HEK293 (cell line): Measurements from ENCODE around the gene FAM180A.

ENCODE experiments used
- CTCF ChIA-PET: fragments of 350-600 bp; formaldehyde crosslinking; extraction: SDS; loops from one replicate; lab custom pipeline; 2021; ENCODE audit warnings: antibody characterized with exemption; lab: Yijun Ruan, JAX
- POLR2A ChIA-PET: fragments of 300-600 bp; formaldehyde crosslinking; extraction: SDS; loops from one replicate; lab custom pipeline; 2020; ENCODE audit warnings: antibody characterized with exemption, inconsistent platforms; lab: Yijun Ruan, JAX
- H3K27ac ChIP-seq: fragments of 200-500 bp; sonication (Bioruptor generic); 2 replicates; pipeline ENCODE4 v1.5.1; 2014; ENCODE audit warnings: low read depth, low read length, control low read depth, inconsistent platforms; ENCODE audit errors: extremely low read depth
- H3K36me3 ChIP-seq, 2 experiments: fragments of 200-500 bp in 1 of 2; sonication (Bioruptor generic) in 1 of 2; 1 replicate in 1 of 2; 2 replicates in 1 of 2; pipeline ENCODE4 v1.5.1; 2014 to 2017; ENCODE audit warnings: inconsistent platforms in 2 of 2, low read length in 2 of 2; ENCODE audit not compliant: control insufficient read depth in 2 of 2, insufficient read depth in 1 of 2
- H3K4me1 ChIP-seq: fragments of 200-500 bp; sonication (Bioruptor generic); 2 replicates; pipeline ENCODE4 v1.5.1; 2014; ENCODE audit warnings: mild to moderate bottlenecking, low read length, inconsistent platforms; ENCODE audit not compliant: control insufficient read depth, insufficient read depth
- H3K4me3 ChIP-seq: 2 replicates; pipeline ENCODE4 v1.5.1; 2011; ENCODE audit warnings: low read depth, mild to moderate bottlenecking, control low read depth, low read length, moderate library complexity
- H3K9me3 ChIP-seq: fragments of 200-500 bp; sonication (Bioruptor generic); 2 replicates; pipeline ENCODE4 v1.5.1; 2014; ENCODE audit warnings: low read depth, low read length, inconsistent platforms; ENCODE audit not compliant: control insufficient read depth, insufficient read depth
- BCL11B ChIP-seq: fragments of 450-650 bp; formaldehyde crosslinking; IDR thresholded peaks from 2 replicates; pipeline ENCODE4 v1.5.1; 2016; ENCODE audit warnings: low read depth, missing biosample characterization, missing genetic modification characterization
- GLI4 ChIP-seq: fragments of 450-650 bp; formaldehyde crosslinking; IDR thresholded peaks from 2 replicates; pipeline ENCODE4 v1.5.1; 2016; ENCODE audit warnings: missing biosample characterization, missing genetic modification characterization
- SP7 ChIP-seq: fragments of 450-650 bp; formaldehyde crosslinking; IDR thresholded peaks from 2 replicates; pipeline ENCODE4 v1.5.1; 2016; ENCODE audit warnings: missing biosample characterization, missing genetic modification characterization
- ZBTB7A ChIP-seq: fragments of 450-650 bp; formaldehyde crosslinking; IDR thresholded peaks from 2 replicates; pipeline ENCODE4 v1.5.1; 2016; ENCODE audit warnings: low read depth, missing biosample characterization, missing genetic modification characterization
- ZNF114 ChIP-seq: fragments of 450-650 bp; formaldehyde crosslinking; IDR thresholded peaks from 2 replicates; pipeline ENCODE4 v1.5.0; 2017; ENCODE audit warnings: missing biosample characterization, missing genetic modification characterization
- ZNF133 ChIP-seq: fragments of 450-650 bp; formaldehyde crosslinking; IDR thresholded peaks from 2 replicates; pipeline ENCODE4 v1.5.1; 2016; ENCODE audit warnings: missing biosample characterization, missing genetic modification characterization
- ZNF175 ChIP-seq: fragments of 450-650 bp; formaldehyde crosslinking; IDR thresholded peaks from 2 replicates; pipeline ENCODE4 v1.5.1; 2016; ENCODE audit warnings: missing biosample characterization, missing genetic modification characterization
- ZNF366 ChIP-seq: fragments of 450-650 bp; formaldehyde crosslinking; conservative IDR thresholded peaks from 2 replicates; pipeline ENCODE4 v1.5.1; 2016; ENCODE audit warnings: missing biosample characterization, missing genetic modification characterization
- ZNF391 ChIP-seq: fragments of 450-650 bp; formaldehyde crosslinking; IDR thresholded peaks from 2 replicates; pipeline ENCODE4 v1.5.1; 2016; ENCODE audit warnings: low read depth, missing biosample characterization, missing genetic modification characterization, borderline replicate concordance
- ZNF510 ChIP-seq: fragments of 450-650 bp; formaldehyde crosslinking; IDR thresholded peaks from 2 replicates; pipeline ENCODE4 v1.5.1; 2018; ENCODE audit warnings: mild to moderate bottlenecking, missing genetic modification characterization, missing biosample characterization; ENCODE audit not compliant: insufficient replicate concordance
- ZNF544 ChIP-seq: fragments of 450-650 bp; formaldehyde crosslinking; IDR thresholded peaks from 2 replicates; pipeline ENCODE4 v1.5.0; 2017; ENCODE audit warnings: missing biosample characterization, missing genetic modification characterization
- ZNF571 ChIP-seq: fragments of 450-650 bp; formaldehyde crosslinking; IDR thresholded peaks from 2 replicates; pipeline ENCODE4 v1.5.0; 2017; ENCODE audit warnings: missing biosample characterization, missing genetic modification characterization
- ZNF596 ChIP-seq: fragments of 450-650 bp; IDR thresholded peaks from 2 replicates; pipeline ENCODE4 v1.5.0; 2018; ENCODE audit warnings: missing biosample characterization, mild to moderate bottlenecking, missing genetic modification characterization, moderate library complexity
- ZNF624 ChIP-seq: fragments of 450-650 bp; formaldehyde crosslinking; IDR thresholded peaks from 2 replicates; pipeline ENCODE4 v1.5.1; 2017; ENCODE audit warnings: missing biosample characterization, missing genetic modification characterization
- ZNF747 ChIP-seq: fragments of 450-650 bp; formaldehyde crosslinking; IDR thresholded peaks from 2 replicates; pipeline ENCODE4 v1.5.1; 2016; ENCODE audit warnings: missing biosample characterization, missing genetic modification characterization
- ZNF791 ChIP-seq: fragments of 450-650 bp; formaldehyde crosslinking; IDR thresholded peaks from 2 replicates; pipeline ENCODE4 v1.5.1; 2016; ENCODE audit warnings: missing biosample characterization, missing genetic modification characterization
- ZNF792 ChIP-seq: fragments of 450-650 bp; formaldehyde crosslinking; IDR thresholded peaks from 2 replicates; pipeline ENCODE4 v1.5.1; 2016; ENCODE audit warnings: missing biosample characterization, missing genetic modification characterization
- TF ChIP-seq, protein P1 (sequence below): fragments of 450-650 bp; formaldehyde crosslinking; IDR thresholded peaks from 2 replicates; pipeline ENCODE4 v1.5.1; 2016; ENCODE audit warnings: missing biosample characterization, missing genetic modification characterization
- TF ChIP-seq, protein P2 (sequence below): fragments of 450-650 bp; formaldehyde crosslinking; IDR thresholded peaks from 2 replicates; pipeline ENCODE4 v1.5.1; 2016; ENCODE audit warnings: missing biosample characterization, missing genetic modification characterization
- TF ChIP-seq, protein P3 (sequence below): fragments of 450-650 bp; formaldehyde crosslinking; IDR thresholded peaks from 2 replicates; pipeline ENCODE4 v1.5.1; 2016; ENCODE audit warnings: missing biosample characterization, missing genetic modification characterization, borderline replicate concordance
- TF ChIP-seq, protein P4 (sequence below): fragments of 450-650 bp; formaldehyde crosslinking; IDR thresholded peaks from 2 replicates; pipeline ENCODE4 v1.5.1; 2016; ENCODE audit warnings: missing biosample characterization, missing genetic modification characterization

FAM180A gene

DNA sequence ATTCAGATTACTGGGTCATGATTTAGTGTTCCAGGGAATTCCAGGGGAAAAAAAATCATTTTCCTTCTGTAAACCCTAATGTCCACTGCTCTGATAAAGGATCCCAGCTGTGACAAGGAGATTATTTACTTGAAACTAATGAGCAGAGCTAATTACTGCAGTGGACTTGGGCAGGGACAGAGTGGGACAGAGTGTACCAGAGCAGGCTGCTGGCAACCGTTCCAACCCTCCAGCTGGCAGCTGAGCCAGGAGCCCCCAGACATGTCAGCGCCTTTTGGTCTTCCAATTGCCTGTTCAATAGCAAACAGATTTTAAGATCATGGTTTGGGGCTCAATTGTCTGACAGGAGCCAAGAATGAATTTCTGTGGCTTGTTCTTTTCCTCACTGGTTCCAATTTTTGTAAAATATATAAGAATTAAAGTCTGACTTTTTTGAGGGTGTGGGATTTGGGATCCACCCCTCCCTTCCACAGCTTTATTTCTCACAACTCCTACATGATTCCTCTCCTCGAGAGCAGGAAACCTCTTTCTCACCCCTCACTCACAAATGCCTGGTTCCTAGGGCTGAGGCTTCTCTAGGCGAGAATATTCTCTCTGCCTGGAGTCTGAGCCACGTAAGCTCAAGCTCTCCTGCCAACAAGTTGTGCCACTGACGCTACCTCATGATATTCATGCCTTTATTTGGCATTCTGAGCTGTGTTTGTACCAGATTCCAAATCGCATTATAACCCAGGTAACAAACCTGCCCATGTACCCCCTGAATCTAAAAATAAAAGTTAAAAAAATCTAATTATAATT, 20.6 kb upstream of the FAM180A start:
- ChIA-PET CTCF (interaction anchor here (0.7 kb wide), 2 partner anchors 74 to 100 kb away, joined by 3 to 4 read pairs; no protein-coding TSS in a partner anchor), POLR2A (no interaction called here)
- Histone ChIP-seq H3K27ac (no peak overlapping the region), H3K4me1 (no peaks in the 10 kb centered on the region), H3K36me3 (no peaks in the 10 kb centered on the region), H3K4me3 (no peak overlapping the region), H3K9me3 (no peaks in the 10 kb centered on the region)
- no peak for TF ChIP-seq ZNF747 (tag by site-specific recombination)

DNA sequence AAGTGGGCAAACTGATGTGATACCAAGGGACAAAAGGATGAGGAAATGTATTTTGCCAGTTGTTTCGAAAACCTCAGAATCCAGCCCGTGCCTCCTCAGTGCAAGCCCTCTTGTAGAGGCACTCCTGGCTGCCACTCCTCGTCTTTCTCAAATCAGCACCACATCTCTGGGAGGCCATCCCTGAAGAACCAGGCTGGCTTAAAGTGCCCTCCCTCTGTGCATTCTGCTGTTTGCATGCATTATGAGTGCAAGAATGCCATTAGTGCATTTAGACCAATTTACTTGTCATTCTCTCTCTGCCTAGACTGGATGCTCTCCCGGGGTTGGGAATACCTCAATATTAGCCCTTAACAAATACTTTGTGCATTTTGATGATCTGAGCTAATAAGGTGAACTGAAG, 19.9 kb upstream of the FAM180A start:
- ChIA-PET CTCF (no interaction called here), POLR2A (no interaction called here)
- Histone ChIP-seq H3K27ac (no peak overlapping the region), H3K4me3 (no peak overlapping the region), H3K36me3 (no peaks in the 10 kb centered on the region), H3K4me1 (no peaks in the 10 kb centered on the region), H3K9me3 (no peaks in the 10 kb centered on the region)
- TF ChIP-seq BCL11B (no peak), ZNF175 (no peak), ZNF391 (tag by site-specific recombination) (no peak), ZNF133 (tag by site-specific recombination) (no peak), SP7 (tag by site-specific recombination) (no peak), ZNF596 (tag by site-specific recombination) (no peak), ZNF510 (no peak), ZNF366 (tag by site-specific recombination) (no peak), ZNF792 (tag by site-specific recombination) (no peak), ZNF791 (tag by site-specific recombination) (no peak), ZBTB7A (tag by site-specific recombination) (no peak), GLI4 (tag by site-specific recombination) (no peak), ZNF114 (tag by site-specific recombination) (no peak), ZNF544 (tag by site-specific recombination) (no peak), ZNF571 (tag by site-specific recombination) (no peak), ZNF624 (tag by site-specific recombination) (no peak)
- TF ChIP-seq, protein P1, sequence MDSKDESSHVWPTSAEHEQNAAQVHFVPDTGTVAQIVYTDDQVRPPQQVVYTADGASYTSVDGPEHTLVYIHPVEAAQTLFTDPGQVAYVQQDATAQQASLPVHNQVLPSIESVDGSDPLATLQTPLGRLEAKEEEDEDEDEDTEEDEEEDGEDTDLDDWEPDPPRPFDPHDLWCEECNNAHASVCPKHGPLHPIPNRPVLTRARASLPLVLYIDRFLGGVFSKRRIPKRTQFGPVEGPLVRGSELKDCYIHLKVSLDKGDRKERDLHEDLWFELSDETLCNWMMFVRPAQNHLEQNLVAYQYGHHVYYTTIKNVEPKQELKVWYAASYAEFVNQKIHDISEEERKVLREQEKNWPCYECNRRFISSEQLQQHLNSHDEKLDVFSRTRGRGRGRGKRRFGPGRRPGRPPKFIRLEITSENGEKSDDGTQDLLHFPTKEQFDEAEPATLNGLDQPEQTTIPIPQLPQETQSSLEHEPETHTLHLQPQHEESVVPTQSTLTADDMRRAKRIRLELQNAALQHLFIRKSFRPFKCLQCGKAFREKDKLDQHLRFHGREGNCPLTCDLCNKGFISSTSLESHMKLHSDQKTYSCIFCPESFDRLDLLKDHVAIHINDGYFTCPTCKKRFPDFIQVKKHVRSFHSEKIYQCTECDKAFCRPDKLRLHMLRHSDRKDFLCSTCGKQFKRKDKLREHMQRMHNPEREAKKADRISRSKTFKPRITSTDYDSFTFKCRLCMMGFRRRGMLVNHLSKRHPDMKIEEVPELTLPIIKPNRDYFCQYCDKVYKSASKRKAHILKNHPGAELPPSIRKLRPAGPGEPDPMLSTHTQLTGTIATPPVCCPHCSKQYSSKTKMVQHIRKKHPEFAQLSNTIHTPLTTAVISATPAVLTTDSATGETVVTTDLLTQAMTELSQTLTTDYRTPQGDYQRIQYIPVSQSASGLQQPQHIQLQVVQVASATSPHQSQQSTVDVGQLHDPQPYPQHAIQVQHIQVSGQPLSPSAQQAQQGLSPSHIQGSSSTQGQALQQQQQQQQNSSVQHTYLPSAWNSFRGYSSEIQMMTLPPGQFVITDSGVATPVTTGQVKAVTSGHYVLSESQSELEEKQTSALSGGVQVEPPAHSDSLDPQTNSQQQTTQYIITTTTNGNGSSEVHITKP (tag by site-specific recombination): no peak
- TF ChIP-seq, protein P2, sequence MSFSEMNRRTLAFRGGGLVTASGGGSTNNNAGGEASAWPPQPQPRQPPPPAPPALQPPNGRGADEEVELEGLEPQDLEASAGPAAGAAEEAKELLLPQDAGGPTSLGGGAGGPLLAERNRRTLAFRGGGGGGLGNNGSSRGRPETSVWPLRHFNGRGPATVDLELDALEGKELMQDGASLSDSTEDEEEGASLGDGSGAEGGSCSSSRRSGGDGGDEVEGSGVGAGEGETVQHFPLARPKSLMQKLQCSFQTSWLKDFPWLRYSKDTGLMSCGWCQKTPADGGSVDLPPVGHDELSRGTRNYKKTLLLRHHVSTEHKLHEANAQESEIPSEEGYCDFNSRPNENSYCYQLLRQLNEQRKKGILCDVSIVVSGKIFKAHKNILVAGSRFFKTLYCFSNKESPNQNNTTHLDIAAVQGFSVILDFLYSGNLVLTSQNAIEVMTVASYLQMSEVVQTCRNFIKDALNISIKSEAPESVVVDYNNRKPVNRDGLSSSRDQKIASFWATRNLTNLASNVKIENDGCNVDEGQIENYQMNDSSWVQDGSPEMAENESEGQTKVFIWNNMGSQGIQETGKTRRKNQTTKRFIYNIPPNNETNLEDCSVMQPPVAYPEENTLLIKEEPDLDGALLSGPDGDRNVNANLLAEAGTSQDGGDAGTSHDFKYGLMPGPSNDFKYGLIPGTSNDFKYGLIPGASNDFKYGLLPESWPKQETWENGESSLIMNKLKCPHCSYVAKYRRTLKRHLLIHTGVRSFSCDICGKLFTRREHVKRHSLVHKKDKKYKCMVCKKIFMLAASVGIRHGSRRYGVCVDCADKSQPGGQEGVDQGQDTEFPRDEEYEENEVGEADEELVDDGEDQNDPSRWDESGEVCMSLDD: no peak
- TF ChIP-seq, protein P3, sequence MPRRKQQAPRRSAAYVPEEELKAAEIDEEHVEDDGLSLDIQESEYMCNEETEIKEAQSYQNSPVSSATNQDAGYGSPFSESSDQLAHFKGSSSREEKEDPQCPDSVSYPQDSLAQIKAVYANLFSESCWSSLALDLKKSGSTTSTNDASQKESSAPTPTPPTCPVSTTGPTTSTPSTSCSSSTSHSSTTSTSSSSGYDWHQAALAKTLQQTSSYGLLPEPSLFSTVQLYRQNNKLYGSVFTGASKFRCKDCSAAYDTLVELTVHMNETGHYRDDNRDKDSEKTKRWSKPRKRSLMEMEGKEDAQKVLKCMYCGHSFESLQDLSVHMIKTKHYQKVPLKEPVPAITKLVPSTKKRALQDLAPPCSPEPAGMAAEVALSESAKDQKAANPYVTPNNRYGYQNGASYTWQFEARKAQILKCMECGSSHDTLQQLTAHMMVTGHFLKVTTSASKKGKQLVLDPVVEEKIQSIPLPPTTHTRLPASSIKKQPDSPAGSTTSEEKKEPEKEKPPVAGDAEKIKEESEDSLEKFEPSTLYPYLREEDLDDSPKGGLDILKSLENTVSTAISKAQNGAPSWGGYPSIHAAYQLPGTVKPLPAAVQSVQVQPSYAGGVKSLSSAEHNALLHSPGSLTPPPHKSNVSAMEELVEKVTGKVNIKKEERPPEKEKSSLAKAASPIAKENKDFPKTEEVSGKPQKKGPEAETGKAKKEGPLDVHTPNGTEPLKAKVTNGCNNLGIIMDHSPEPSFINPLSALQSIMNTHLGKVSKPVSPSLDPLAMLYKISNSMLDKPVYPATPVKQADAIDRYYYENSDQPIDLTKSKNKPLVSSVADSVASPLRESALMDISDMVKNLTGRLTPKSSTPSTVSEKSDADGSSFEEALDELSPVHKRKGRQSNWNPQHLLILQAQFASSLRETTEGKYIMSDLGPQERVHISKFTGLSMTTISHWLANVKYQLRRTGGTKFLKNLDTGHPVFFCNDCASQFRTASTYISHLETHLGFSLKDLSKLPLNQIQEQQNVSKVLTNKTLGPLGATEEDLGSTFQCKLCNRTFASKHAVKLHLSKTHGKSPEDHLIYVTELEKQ: no peak
- TF ChIP-seq, protein P4, sequence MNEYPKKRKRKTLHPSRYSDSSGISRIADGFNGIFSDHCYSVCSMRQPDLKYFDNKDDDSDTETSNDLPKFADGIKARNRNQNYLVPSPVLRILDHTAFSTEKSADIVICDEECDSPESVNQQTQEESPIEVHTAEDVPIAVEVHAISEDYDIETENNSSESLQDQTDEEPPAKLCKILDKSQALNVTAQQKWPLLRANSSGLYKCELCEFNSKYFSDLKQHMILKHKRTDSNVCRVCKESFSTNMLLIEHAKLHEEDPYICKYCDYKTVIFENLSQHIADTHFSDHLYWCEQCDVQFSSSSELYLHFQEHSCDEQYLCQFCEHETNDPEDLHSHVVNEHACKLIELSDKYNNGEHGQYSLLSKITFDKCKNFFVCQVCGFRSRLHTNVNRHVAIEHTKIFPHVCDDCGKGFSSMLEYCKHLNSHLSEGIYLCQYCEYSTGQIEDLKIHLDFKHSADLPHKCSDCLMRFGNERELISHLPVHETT (tag by site-specific recombination): no peak
